K562 (cell line): ENCODE data around the gene DCTN1. TPM values are rescaled to one million over a fixed set of nuclear protein-coding genes. Genes with fewer than 3 reads are reported as not detected.

Source experiments
- ADNP ChIP-seq: fragments of 200-800 bp; sonication (Bioruptor generic); IDR thresholded peaks from 2 replicates; pipeline ENCODE4 v1.6.1; 2016; ENCODE audit warnings: missing genetic modification characterization, missing compliant biosample characterization
- ARID4B ChIP-seq: sonication (generic); formaldehyde crosslinking; IDR thresholded peaks from 2 replicates; pipeline ENCODE4 v1.8.0; 2022; ENCODE audit warnings: mild to moderate bottlenecking, missing genetic modification reagents
- CEBPG ChIP-seq, 3 experiments: fragments of 200-800 bp in 1 of 3; sonication (Bioruptor generic) in 1 of 3; sonication (generic) in 1 of 3; formaldehyde crosslinking in 1 of 3; IDR thresholded peaks in 2 of 3; conservative IDR thresholded peaks in 1 of 3; 2 replicates each; pipeline versions ENCODE4 v1.6.1 to v1.8.0; 2016 to 2022; ENCODE audit warnings: missing compliant biosample characterization in 2 of 3, missing genetic modification characterization in 2 of 3, mild to moderate bottlenecking in 1 of 3, missing genetic modification reagents in 1 of 3
- FOXJ2 ChIP-seq: fragments of 200-800 bp; sonication (Bioruptor generic); IDR thresholded peaks from 2 replicates; pipeline ENCODE4 v1.6.1; 2016; ENCODE audit warnings: missing genetic modification characterization, missing compliant biosample characterization
- FOXK1 ChIP-seq: sonication (generic); formaldehyde crosslinking; IDR thresholded peaks from 2 replicates; pipeline ENCODE4 v1.8.0; 2022; ENCODE audit warnings: missing genetic modification reagents, mild to moderate bottlenecking, borderline replicate concordance
- GABPA ChIP-seq: fragments of 200-800 bp; sonication (Bioruptor generic); conservative IDR thresholded peaks from 2 replicates; pipeline ENCODE4 v1.6.1; 2016; ENCODE audit warnings: low read depth, missing genetic modification characterization, missing compliant biosample characterization
- HNRNPL ChIP-seq: fragments of 200-400 bp; formaldehyde crosslinking; IDR thresholded peaks from 2 replicates; pipeline ENCODE4 v1.6.1; 2017; ENCODE audit warnings: low read depth, mild to moderate bottlenecking, low read length
- KDM5B ChIP-seq: fragments of 200-600 bp; sonication (generic); IDR thresholded peaks from 2 replicates; pipeline ENCODE4 v1.6.1; 2012; ENCODE audit warnings: low read depth, mild to moderate bottlenecking, moderate library complexity, low read length, control low read depth, inconsistent platforms; ENCODE audit not compliant: insufficient replicate concordance
- MAX ChIP-seq: sonication (generic); formaldehyde crosslinking; IDR thresholded peaks from 2 replicates; pipeline ENCODE4 v1.9.0; 2022; ENCODE audit warnings: mild to moderate bottlenecking, missing genetic modification reagents
- PTRF ChIP-seq: fragments of 450-650 bp; IDR thresholded peaks from 2 replicates; pipeline ENCODE4 v1.6.1; 2016; ENCODE audit warnings: mild to moderate bottlenecking, missing genetic modification characterization, missing compliant biosample characterization
- THRB ChIP-seq: fragments of 450-650 bp; formaldehyde crosslinking; conservative IDR thresholded peaks from 2 replicates; pipeline ENCODE4 v1.4.0; 2022; ENCODE audit warnings: mild to moderate bottlenecking, missing genetic modification characterization
- TRIM28 ChIP-seq: fragments of 450-650 bp; IDR thresholded peaks from 2 replicates; pipeline ENCODE4 v1.6.1; 2017
- ZHX1 ChIP-seq: fragments of 150-350 bp; conservative IDR thresholded peaks from 2 replicates; pipeline ENCODE4 v1.6.1; 2014; ENCODE audit warnings: low read length
- ZNF277 ChIP-seq: fragments of 250-450 bp; sonication (Bioruptor Pico); IDR thresholded peaks from 2 replicates; pipeline ENCODE4 v1.8.0; 2022; ENCODE audit warnings: inconsistent platforms, mild to moderate bottlenecking, moderate library complexity, borderline replicate concordance
- ZNF41 ChIP-seq: fragments of 250-450 bp; sonication (Bioruptor Pico); conservative IDR thresholded peaks from 2 replicates; pipeline ENCODE4 v1.4.0; 2020; ENCODE audit warnings: mild to moderate bottlenecking
- polyA plus RNA-seq, 8 experiments: library from polyadenylated mRNA; depleted of rRNA in 4 of 8; stranded (reverse) in 5 of 8; unstranded in 3 of 8; fragments of >200 nt; fragmentation: Nextera tagmentation in 2 of 8; fragmentation: Illumina TruSeq in 1 of 8; extraction: Ambion mirVana in 2 of 8; extraction: Trizol in 1 of 8; gene quantifications; 2 replicates each; pipeline versions ENCODE4 v1.2.1 to v1.2.3, GENCODE V29; 2011 to 2014; ENCODE audit warnings: inconsistent platforms in 1 of 8, missing spikeins in 1 of 8
- total RNA-seq, 7 experiments: library from RNA; depleted of rRNA in 6 of 7; stranded (reverse); fragments of >200 nt in 6 of 7; fragmentation: Illumina TruSeq in 2 of 7; extraction: Trizol in 2 of 7; gene quantifications; 2 replicates each; pipeline versions ENCODE4 v1.2.1 to v1.2.3, GENCODE V29; 2011 to 2021; ENCODE audit warnings: low replicate concordance in 1 of 7

The DCTN1 gene
- total and polyA plus RNA-seq, 9 of the 15 experiments (the other 6 are each of a cell fraction or from before 2014, with no cell fraction given): 23.9 to 71.7 (median 45.0) TPM

- TF ChIP-seq THRB (CRISPR knock-in tag): no peak
- TF ChIP-seq ZHX1: no peak
- TF ChIP-seq KDM5B: peak; percentile 37
- no peak for TF ChIP-seq HNRNPL
- peak; percentile 49 for TF ChIP-seq MAX (CRISPR knock-in tag)
- TF ChIP-seq PTRF (tag): no peak
- TF ChIP-seq ZNF277 (CRISPR knock-in tag): no peak
- TF ChIP-seq ZNF41 (CRISPR knock-in tag): no peak
- no peak for TF ChIP-seq FOXJ2
- TF ChIP-seq GABPA (tag): no peak; the same call in none of the 2 replicates
- no peak for TF ChIP-seq CEBPG (CRISPR knock-in tag; IDR thresholded peaks at IDR 0.05)
- no peak for TF ChIP-seq CEBPG (tag; conservative IDR thresholded peaks at IDR 0.05 in 1 of 2, IDR thresholded peaks at IDR 0.05 in 1 of 2)
- 0 out of 2 replicates have a peak, but pooled peaks have one; percentile 39 for TF ChIP-seq FOXK1 (CRISPR knock-in tag)
- no peak for TF ChIP-seq TRIM28
- TF ChIP-seq ADNP: no peak
- no peak for TF ChIP-seq ARID4B
Measured at GRCh38 chr2:74421221-74421870, 41.2 kb upstream of the DCTN1 start, which contains the start of the genes C2orf81 and WDR54 (continued).
